ENCODE measurements around the gene GMDS. TPM values are rescaled to one million over a fixed set of nuclear protein-coding genes. Genes with fewer than 3 reads are reported as not detected.

Gene GMDS
- total RNA-seq, 1 experiment from 2014 or later, result 35.0 TPM

- no peak for TF ChIP-seq E2F4 (CRISPR knock-in tag; IDR thresholded peaks at IDR 0.05; ENCODE audit: borderline replicate concordance, low read depth)
- no peak for TF ChIP-seq NFATC4 (CRISPR knock-in tag; IDR thresholded peaks at IDR 0.05)
- no peak for TF ChIP-seq PRRX2 (CRISPR knock-in tag; IDR thresholded peaks at IDR 0.05)
- no peak for TF ChIP-seq ELF4 (CRISPR knock-in tag; IDR thresholded peaks at IDR 0.05; ENCODE audit: low read depth)
- TF ChIP-seq TP53 (CRISPR knock-in tag; IDR thresholded peaks at IDR 0.05), result no peak
- TF ChIP-seq JAZF1 (CRISPR knock-in tag; IDR thresholded peaks at IDR 0.05), result no peak
- no peak for TF ChIP-seq ZNF232 (CRISPR knock-in tag; IDR thresholded peaks at IDR 0.05)
- no peak for TF ChIP-seq CDX4 (CRISPR knock-in tag; IDR thresholded peaks at IDR 0.05; ENCODE audit: borderline replicate concordance)
Observed at GRCh38 chr6:1821513-1822183, 423.8 kb downstream of the GMDS start (continued).

GRCh38 chr6:1821164-1821512, 424.3 kb downstream of the GMDS start:
- CTCF ChIA-PET, result no interaction called here

GRCh38 chr6:1820714-1821113, 424.7 kb downstream of the GMDS start:
- no peak for ATAC-seq
- CTCF ChIA-PET, result no interaction called here
- DNase-seq (ENCODE audit: low spot score), result no peak

More at GRCh38 chr6:1821164-1821512, 424.3 kb downstream of the GMDS start:
- Mint-ChIP-seq H3K27me3 (ENCODE audit: low read depth) (no peaks in the 10 kb centered on the region), H3K9me3 (no peaks in the 10 kb centered on the region), H3K4me1 (peaks cover 20% of the 10 kb centered on the region), H3K36me3 (no peaks in the 10 kb centered on the region), H3K4me3 (no peak overlapping the region), H3K27ac (no peak overlapping the region)
- POLR2A ChIA-PET, result no interaction called here
- no peak for DNase-seq (ENCODE audit: low spot score)
- no peak for TF ChIP-seq NR2C2 (CRISPR knock-in tag; IDR thresholded peaks at IDR 0.05)
- no peak; the same call in 1 of the 2 replicates for ATAC-seq

More at GRCh38 chr6:1820714-1821113, 424.7 kb downstream of the GMDS start:
- POLR2A ChIA-PET, result no interaction called here
- Mint-ChIP-seq H3K4me1 (peaks cover 24% of the 10 kb centered on the region), H3K36me3 (no peaks in the 10 kb centered on the region), H3K27me3 (ENCODE audit: low read depth) (no peaks in the 10 kb centered on the region), H3K27ac (no peak overlapping the region), H3K4me3 (no peak overlapping the region), H3K9me3 (no peaks in the 10 kb centered on the region)
- TF ChIP-seq OVOL2 (CRISPR knock-in tag; IDR thresholded peaks at IDR 0.05; ENCODE audit: borderline replicate concordance), result no peak
- TF ChIP-seq ZNF138 (CRISPR knock-in tag; conservative IDR thresholded peaks at IDR 0.05), result no peak
- TF ChIP-seq MAX (CRISPR knock-in tag; IDR thresholded peaks at IDR 0.05), result no peak
- TF ChIP-seq NFE2L1 (CRISPR knock-in tag; IDR thresholded peaks at IDR 0.05), result no peak
- no peak for TF ChIP-seq ZNF416 (CRISPR knock-in tag; IDR thresholded peaks at IDR 0.05)
- TF ChIP-seq RORB (CRISPR knock-in tag; IDR thresholded peaks at IDR 0.05), result no peak
- no peak for TF ChIP-seq USF2 (CRISPR knock-in tag; IDR thresholded peaks at IDR 0.05)
- TF ChIP-seq CREM (CRISPR knock-in tag; IDR thresholded peaks at IDR 0.05), result no peak
- TF ChIP-seq ZNF532 (CRISPR knock-in tag; IDR thresholded peaks at IDR 0.05; ENCODE audit: borderline replicate concordance), result no peak
- TF ChIP-seq NR1H2 (CRISPR knock-in tag; IDR thresholded peaks at IDR 0.05), result no peak
- TF ChIP-seq PRRX2 (CRISPR knock-in tag; IDR thresholded peaks at IDR 0.05), result no peak
- TF ChIP-seq MYBL2 (CRISPR knock-in tag; IDR thresholded peaks at IDR 0.05), result no peak
- TF ChIP-seq ZNF423 (CRISPR knock-in tag; IDR thresholded peaks at IDR 0.05), result no peak

All from WTC11 (cell line).